NB4 (cell line): ENCODE results near the gene PRCD.

Experiments
- DNase-seq: peaks from one replicate; pipeline ENCODE4 v3.0.0; 2010; ENCODE audit warnings: low read depth
- H3K4me3 ChIP-seq: one replicate; pipeline ENCODE4 v1.5.1; 2011; ENCODE audit warnings: mild to moderate bottlenecking, low read depth, low read length, moderate library complexity
- MYC ChIP-seq: IDR thresholded peaks from 2 replicates; pipeline ENCODE4 v1.6.1; 2011; ENCODE audit warnings: low read depth, low read length
- POLR2A ChIP-seq: IDR thresholded peaks from 2 replicates; pipeline ENCODE4 v1.6.1; 2011; ENCODE audit warnings: mild to moderate bottlenecking; ENCODE audit not compliant: insufficient read length; ENCODE audit errors: extremely low read depth
- TF ChIP-seq, protein P1 (sequence below): IDR thresholded peaks from one replicate; pipeline ENCODE4 v1.5.1; 2012; ENCODE audit warnings: low read depth, low read length
- TF ChIP-seq, protein P2 (sequence below): IDR thresholded peaks from 2 replicates; pipeline ENCODE4 v1.6.1; 2011; ENCODE audit warnings: low read depth, low read length

The PRCD gene

GRCh38 chr17:76584427-76585032 is 44.7 kb downstream of the PRCD start:
- no peak for TF ChIP-seq MYC
- TF ChIP-seq, protein P1, sequence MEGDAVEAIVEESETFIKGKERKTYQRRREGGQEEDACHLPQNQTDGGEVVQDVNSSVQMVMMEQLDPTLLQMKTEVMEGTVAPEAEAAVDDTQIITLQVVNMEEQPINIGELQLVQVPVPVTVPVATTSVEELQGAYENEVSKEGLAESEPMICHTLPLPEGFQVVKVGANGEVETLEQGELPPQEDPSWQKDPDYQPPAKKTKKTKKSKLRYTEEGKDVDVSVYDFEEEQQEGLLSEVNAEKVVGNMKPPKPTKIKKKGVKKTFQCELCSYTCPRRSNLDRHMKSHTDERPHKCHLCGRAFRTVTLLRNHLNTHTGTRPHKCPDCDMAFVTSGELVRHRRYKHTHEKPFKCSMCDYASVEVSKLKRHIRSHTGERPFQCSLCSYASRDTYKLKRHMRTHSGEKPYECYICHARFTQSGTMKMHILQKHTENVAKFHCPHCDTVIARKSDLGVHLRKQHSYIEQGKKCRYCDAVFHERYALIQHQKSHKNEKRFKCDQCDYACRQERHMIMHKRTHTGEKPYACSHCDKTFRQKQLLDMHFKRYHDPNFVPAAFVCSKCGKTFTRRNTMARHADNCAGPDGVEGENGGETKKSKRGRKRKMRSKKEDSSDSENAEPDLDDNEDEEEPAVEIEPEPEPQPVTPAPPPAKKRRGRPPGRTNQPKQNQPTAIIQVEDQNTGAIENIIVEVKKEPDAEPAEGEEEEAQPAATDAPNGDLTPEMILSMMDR: no peak
- TF ChIP-seq, protein P2, sequence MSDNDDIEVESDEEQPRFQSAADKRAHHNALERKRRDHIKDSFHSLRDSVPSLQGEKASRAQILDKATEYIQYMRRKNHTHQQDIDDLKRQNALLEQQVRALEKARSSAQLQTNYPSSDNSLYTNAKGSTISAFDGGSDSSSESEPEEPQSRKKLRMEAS: no peak
- no peak for TF ChIP-seq POLR2A
- no peak for DNase-seq
- no peak overlapping the region for H3K4me3 ChIP-seq

DNA sequence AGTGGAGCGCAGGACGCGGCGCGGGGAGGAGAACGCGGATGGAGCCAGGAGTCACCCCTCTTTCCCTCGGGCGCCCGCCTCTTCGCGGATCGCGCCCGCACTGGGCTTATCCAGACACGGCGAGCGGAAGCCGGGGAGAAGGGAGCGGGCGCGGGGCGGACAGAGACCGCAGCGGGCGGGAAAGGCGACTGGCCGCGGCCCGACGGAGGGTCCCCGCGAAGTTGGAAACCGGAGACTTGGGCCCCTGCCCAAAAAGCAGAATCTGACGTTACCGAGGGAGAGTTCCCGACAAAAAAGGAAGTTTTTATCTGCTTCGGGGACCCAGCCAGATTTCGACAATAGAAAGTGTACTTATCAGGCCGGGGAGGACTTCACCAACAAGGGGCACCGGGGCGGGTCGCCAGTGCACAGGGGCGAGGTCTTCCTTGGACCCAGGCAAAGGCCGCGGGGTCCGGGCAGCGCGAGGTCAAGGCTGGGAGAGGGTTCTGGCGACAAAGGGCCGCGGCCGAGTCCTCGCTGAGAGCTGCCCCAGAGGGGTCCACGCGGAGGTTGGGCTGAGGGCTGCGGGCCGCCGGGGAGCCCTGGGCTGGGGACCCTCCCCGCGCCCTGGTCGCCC is 45.3 kb downstream of the PRCD start:
- TF ChIP-seq POLR2A (no peak), MYC (no peak)
- TF ChIP-seq, protein P1: no peak
- H3K4me3 ChIP-seq: peak overlapping the region; percentile 25
- peak; percentile 43 for DNase-seq

DNA sequence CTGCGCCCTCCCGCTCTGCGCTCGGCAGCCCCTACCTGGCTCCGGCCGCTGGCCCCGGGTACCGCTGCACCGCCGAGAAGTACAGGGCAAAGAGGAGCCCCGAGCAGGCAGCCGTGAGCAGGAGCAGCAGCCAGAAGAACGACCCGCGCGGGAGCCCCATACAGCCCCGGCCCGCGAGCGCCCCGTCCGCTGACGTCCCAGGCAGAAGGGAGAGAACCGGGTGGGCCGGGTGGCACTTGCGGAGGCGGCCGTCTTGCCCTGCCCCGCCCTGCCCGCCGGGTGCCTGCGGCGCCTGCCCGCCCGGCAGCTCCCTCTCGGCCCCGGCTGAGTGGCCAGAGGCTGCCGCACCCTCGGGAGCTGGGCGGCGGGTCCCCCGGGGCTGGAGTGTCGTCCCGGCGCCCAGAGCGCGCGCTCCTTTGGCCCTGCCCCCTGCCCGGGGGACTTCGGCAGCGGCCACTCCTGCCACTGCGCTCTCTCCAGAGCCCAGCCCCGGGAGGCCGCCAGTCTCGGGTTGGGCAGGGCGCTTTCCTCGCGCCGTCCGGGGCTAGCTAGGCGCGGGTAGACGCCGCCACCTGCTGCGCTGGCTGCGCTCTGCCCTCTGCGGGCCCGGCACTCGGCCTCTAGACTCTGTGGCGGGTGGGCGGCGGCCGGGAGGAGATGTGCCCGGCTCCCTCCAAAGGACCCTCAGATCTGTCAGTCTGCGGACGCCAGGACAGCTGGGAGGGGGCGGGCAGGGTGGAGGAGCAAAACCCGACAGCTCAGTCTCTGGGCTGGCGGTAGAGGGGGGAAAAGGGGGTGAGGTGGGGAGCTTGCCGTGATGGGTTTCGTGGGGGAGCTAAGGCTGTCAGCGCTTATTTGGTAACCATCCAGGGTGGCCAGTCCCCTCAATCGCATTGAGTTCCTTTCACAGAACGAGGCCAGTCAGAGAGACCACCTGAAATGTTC is 46.1 kb downstream of the PRCD start, which contains the start of gene ST6GALNAC2:
Gene ST6GALNAC2 (minus strand): TSS at position 212 of the 945 bp plus-strand sequence. CDS start 52 bp downstream, at position 160.
- H3K4me3 ChIP-seq: peak within 1 kb of the TSS; percentile 25
- TF ChIP-seq, protein P1: no peak
- no peak for TF ChIP-seq MYC
- no peak for TF ChIP-seq POLR2A
- TF ChIP-seq, protein P2: no peak
- peak; percentile 81 for DNase-seq

DNA sequence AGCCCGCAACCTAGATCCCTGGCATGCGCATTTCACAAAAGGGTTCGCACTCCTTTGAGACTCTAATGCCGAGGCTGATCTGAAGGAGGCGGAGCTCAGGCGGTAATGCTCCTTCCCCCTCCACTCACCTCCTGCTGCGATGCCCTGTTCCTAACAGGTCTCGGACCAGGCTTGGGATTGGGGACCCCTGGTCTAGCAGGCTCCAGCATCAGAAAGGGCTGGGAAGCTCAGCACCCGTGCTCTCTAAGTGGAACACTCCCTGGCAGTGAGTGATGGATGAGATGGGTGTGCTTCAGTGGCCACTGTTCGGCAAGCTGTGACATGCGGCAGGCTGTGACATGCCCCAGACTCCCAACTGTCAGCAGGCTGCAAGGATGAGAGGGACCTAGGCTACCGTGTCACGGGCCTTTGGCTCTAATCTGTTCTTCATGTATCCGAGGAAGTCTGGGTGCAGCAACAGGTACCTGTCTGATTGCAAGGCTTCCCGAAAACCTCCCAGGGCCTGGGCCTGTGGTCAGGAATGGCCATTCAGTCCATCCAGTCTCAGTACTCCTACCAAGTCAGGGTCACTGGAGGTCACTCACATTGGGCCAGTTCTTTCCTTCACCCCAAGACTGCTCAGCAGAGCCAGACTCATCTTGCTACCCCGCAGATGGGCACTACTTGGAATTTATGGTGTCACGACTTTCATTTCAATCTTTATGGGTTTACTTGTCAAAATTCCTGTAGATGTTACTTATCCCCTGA is 47.1 kb downstream of the PRCD start:
- no peak for DNase-seq
- no peak overlapping the region for H3K4me3 ChIP-seq
- TF ChIP-seq, protein P1: no peak
- TF ChIP-seq MYC: no peak
- TF ChIP-seq POLR2A: no peak
- TF ChIP-seq, protein P2: no peak

DNA sequence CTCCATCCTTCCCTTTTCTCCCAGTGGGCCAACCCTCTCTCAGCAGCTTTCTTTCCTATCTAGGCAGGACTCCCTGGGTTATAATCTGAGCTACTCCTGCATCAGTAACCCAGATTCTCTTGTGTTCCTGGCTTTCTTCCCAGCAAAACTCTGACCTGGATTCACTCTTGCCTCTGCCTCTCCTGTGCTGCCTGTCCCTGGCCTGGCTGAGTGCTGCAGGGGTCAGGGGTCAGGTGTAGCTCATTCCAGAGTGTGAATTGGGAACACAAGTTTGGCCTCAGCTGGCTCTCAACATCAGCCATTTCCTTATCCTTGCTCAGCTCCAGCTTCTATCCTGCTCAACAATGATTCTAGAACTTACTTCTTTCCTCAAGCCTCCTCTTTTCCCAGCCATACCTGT is 48.3 kb downstream of the PRCD start:
- no peak overlapping the region for H3K4me3 ChIP-seq
- no peak for DNase-seq
- TF ChIP-seq POLR2A (no peak), MYC (no peak)
- TF ChIP-seq, protein P2: no peak
- TF ChIP-seq, protein P1: no peak
